ENCODE data around the gene KCTD20. TPM values are rescaled to one million over a fixed set of nuclear protein-coding genes. Genes with fewer than 3 reads are reported as not detected.

The KCTD20 gene
- total and polyA plus RNA-seq, 9 of the 15 experiments (the other 6 are each of a cell fraction or from before 2014, with no cell fraction given), result 28.9 to 160 (median 70.6) TPM

DNA sequence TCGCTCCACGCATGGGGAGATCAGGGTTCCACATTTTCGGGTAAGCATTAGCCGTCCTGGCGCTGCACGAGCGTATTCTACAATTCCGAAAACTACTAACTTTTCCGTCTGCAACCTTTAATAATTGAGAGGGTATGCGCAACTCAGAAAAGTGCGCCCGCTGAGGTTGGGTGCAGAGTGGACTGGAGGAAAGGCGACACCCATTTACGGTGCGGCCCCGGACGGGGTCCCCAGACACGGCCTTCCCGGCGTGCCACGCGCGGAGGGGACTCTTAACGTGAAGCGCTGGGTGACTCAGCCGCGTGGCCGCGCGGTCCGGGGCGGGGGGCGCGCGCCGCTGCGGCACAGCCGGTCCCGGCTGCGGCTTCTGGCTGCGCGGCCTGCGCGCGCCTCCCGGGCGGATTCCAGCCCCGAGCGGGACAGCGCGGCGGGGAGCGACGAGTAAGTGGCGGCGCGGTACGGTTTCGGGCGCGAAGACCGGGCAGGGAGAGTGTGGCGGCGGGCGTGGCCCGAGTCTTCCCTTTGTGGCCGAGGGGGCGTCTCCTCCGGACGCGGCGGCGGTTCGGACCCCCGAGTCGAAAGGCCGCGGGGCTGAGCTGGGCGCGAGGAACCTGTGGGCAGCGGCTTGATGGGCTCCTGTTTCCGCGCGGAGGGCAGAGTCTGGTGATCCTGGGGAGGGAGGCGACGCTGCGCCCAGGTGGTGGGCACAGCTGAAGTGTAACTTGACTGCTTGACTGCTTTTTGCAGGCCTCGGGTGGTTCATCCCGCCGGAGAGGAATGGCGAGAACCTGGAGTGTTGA is at the start of gene KCTD20, which contains the start of gene PXT1 (continued):
- TF ChIP-seq NFIX (CRISPR knock-in tag; IDR thresholded peaks at IDR 0.05; ENCODE audit: low read depth), result no peak
- TF ChIP-seq ZBTB33 (CRISPR knock-in tag; IDR thresholded peaks at IDR 0.05), result peak; percentile 62
- peak; percentile 51; the same call in 1 of the 2 replicates for TF ChIP-seq ZNF431 (CRISPR knock-in tag; IDR thresholded peaks at IDR 0.05)
- TF ChIP-seq MCM3 (IDR thresholded peaks at IDR 0.05), result no peak
- no peak for TF ChIP-seq TEAD2 (tag; IDR thresholded peaks at IDR 0.05)
- TF ChIP-seq ZC3H11A (IDR thresholded peaks at IDR 0.05; ENCODE audit: low read depth, low read length), result peak; percentile 80; the same call in 1 of the 2 replicates
- TF ChIP-seq, protein P1, sequence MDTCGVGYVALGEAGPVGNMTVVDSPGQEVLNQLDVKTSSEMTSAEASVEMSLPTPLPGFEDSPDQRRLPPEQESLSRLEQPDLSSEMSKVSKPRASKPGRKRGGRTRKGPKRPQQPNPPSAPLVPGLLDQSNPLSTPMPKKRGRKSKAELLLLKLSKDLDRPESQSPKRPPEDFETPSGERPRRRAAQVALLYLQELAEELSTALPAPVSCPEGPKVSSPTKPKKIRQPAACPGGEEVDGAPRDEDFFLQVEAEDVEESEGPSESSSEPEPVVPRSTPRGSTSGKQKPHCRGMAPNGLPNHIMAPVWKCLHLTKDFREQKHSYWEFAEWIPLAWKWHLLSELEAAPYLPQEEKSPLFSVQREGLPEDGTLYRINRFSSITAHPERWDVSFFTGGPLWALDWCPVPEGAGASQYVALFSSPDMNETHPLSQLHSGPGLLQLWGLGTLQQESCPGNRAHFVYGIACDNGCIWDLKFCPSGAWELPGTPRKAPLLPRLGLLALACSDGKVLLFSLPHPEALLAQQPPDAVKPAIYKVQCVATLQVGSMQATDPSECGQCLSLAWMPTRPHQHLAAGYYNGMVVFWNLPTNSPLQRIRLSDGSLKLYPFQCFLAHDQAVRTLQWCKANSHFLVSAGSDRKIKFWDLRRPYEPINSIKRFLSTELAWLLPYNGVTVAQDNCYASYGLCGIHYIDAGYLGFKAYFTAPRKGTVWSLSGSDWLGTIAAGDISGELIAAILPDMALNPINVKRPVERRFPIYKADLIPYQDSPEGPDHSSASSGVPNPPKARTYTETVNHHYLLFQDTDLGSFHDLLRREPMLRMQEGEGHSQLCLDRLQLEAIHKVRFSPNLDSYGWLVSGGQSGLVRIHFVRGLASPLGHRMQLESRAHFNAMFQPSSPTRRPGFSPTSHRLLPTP (IDR thresholded peaks at IDR 0.05; ENCODE audit: borderline replicate concordance, extremely low read depth, insufficient read length), result no peak
- TF ChIP-seq ARHGAP35 (IDR thresholded peaks at IDR 0.05; ENCODE audit: partially characterized antibody), result no peak
- 0 out of 2 replicates have a peak, but pooled peaks have one; percentile 78 for TF ChIP-seq RBM14 (IDR thresholded peaks at IDR 0.05; ENCODE audit: borderline replicate concordance, insufficient read depth, low read depth, low read length)
- TF ChIP-seq ZNF124 (CRISPR knock-in tag; IDR thresholded peaks at IDR 0.05), result no peak
- peak; percentile 96 for TF ChIP-seq ZBTB7A (IDR thresholded peaks at IDR 0.05; ENCODE audit: borderline replicate concordance, control insufficient read depth, low read depth, low read length)
- no peak for TF ChIP-seq ZNF695 (CRISPR knock-in tag; IDR thresholded peaks at IDR 0.05)
- TF ChIP-seq, protein P2, sequence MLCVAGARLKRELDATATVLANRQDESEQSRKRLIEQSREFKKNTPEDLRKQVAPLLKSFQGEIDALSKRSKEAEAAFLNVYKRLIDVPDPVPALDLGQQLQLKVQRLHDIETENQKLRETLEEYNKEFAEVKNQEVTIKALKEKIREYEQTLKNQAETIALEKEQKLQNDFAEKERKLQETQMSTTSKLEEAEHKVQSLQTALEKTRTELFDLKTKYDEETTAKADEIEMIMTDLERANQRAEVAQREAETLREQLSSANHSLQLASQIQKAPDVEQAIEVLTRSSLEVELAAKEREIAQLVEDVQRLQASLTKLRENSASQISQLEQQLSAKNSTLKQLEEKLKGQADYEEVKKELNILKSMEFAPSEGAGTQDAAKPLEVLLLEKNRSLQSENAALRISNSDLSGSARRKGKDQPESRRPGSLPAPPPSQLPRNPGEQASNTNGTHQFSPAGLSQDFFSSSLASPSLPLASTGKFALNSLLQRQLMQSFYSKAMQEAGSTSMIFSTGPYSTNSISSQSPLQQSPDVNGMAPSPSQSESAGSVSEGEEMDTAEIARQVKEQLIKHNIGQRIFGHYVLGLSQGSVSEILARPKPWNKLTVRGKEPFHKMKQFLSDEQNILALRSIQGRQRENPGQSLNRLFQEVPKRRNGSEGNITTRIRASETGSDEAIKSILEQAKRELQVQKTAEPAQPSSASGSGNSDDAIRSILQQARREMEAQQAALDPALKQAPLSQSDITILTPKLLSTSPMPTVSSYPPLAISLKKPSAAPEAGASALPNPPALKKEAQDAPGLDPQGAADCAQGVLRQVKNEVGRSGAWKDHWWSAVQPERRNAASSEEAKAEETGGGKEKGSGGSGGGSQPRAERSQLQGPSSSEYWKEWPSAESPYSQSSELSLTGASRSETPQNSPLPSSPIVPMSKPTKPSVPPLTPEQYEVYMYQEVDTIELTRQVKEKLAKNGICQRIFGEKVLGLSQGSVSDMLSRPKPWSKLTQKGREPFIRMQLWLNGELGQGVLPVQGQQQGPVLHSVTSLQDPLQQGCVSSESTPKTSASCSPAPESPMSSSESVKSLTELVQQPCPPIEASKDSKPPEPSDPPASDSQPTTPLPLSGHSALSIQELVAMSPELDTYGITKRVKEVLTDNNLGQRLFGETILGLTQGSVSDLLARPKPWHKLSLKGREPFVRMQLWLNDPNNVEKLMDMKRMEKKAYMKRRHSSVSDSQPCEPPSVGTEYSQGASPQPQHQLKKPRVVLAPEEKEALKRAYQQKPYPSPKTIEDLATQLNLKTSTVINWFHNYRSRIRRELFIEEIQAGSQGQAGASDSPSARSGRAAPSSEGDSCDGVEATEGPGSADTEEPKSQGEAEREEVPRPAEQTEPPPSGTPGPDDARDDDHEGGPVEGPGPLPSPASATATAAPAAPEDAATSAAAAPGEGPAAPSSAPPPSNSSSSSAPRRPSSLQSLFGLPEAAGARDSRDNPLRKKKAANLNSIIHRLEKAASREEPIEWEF (CRISPR knock-in tag; IDR thresholded peaks at IDR 0.05), result peak; percentile 70; the same call in 1 of the 2 replicates
- TF ChIP-seq HNRNPK (IDR thresholded peaks at IDR 0.05; ENCODE audit: low read depth, low read length, poor library complexity, severe bottlenecking), result no peak
- peak; percentile 82 for TF ChIP-seq PML (IDR thresholded peaks at IDR 0.05; ENCODE audit: low read length)
